Stimulated activated CD4-positive, alpha-beta T cell treated with anti-CD3 and anti-CD28 coated beads, Interleukin-1b, Interleukin-23, amount 100 ng/mL, for 24 hours (primary cell): ENCODE measurements around the gene BCL2L15.
A peak's percentile ranks its signal among the peaks of the same experiment; 100 is the strongest.

ENCODE experiments used
- DNase-seq, 4 experiments: peaks; one replicate each; pipeline ENCODE4 v3.0.0-alpha.2; 2020; ENCODE audit warnings: low read depth in 4 of 4, low spot score in 1 of 4

The BCL2L15 gene

DNA sequence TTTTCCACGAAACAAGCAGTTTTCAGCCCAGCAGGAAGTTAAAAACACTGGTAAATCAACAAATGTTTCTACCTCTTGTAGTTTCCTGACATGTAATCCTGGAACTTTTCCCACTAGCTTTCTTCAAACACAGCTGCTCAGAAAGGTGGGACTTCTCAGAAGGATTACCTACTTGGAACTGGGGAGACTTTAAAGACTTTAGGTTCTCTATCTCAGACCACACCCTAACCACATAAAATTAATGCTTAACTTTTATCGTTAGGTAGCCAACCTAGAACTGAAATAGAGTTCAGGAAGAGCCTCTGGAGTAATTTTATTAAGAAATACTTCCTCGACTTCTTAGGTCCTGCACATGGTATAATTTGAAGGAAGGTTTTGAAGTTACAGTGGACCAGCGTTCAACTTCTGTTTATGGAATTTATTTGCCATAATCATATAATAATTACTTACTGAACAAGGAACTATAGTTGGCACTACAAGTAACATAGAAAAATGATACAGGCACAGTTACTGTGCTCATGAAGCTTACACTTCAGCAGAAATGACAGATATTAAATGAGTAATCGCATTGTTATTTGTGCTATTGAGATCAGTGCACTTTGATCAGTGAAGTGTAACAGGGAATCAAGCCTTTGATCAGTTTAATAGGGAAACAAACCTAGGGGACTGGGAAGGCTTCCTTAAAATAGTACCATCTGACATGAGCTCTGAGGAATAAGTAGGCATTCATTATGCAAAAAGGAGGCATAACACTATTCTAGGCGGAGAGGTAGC, at the start of gene BCL2L15:
Gene BCL2L15 (minus strand): TSS at position 180 of the 774 bp plus-strand sequence. CDS start 206 bp downstream, outside the sequence.
- no peak for DNase-seq

DNA sequence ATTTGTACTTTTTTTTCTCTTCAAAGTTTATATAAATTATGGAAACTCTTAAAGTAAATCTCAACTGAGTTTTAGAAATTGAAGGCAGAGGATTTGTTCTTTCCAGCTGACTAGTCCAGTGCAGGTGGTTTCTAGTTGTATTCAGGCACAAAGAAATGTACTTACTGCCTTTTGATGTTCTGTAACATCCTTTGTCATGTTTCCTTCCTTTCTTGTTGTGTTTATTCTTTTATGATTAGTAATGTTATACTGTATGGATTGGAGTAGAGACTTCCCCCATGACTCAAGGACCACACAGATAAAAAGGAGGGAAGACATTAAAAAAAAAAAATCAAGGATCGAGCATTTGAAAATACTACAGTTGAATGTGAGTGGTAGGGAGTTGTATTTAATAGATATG, 49.8 kb upstream of the BCL2L15 start:
- DNase-seq: no peak

DNA sequence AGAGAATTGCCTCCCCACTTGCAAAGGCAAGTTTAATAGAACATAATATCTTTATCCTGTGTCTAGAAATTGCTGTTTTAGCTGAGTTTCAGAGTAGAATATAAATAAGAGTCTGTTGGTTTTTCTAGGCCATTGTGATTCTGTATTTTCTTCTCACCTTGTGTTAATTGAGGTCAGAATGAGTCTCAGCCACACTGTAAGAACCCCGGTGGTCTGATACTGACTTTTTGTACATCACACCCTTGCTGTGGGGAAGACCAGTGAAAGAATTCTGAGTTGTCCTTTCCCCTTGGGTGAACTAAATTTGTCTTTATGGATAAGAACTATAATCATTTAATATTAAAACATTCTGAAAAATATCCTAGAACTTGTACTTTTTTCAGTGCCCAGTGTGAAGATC, 48.6 kb upstream of the BCL2L15 start:
- DNase-seq: no peak

DNA sequence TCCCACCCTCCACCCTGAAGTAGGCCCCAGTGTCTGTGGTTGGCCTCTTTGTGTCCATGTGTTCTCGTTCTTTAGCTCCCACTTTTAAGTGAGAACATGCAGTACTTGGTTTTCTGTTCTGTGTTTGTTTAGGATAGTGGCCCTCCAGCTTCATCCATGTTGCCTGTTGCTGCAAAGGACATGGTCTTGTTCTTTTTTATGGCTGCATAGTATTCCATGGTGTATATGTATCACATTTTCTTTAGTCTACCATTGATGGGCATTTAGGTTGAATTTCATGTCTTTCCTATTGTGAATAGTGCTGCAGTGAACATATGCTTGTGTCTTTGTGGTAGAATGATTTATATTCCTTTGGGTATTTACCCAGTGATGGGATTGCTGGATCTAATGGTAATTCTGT, 47.8 kb upstream of the BCL2L15 start:
- DNase-seq: no peak

DNA sequence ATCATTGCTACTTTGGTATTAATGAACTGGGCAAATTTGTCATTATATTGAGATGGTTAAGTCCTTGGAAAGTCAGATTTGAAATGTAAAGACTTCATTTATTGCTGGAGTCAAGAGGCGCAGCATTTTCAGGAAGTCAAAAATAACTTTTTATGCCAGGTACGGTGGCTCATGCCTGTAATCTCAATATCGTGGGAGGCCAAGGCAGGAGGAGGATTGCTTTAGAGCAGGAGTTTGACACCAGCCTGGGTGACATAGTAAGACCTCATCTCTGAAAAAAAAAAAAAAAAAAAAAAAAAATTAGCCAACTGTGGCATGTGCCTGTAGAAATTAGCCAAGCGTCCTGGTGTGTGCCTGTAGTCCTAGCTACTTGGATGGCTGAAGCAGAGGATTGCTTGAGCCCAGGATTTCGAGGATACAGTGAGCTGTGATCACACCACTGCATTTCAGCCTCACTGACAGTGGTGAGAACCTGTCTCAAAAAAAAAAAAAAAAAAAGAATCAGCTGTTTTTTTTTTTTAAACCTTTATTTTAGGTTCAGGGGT, 47.2 kb upstream of the BCL2L15 start:
- no peak for DNase-seq

DNA sequence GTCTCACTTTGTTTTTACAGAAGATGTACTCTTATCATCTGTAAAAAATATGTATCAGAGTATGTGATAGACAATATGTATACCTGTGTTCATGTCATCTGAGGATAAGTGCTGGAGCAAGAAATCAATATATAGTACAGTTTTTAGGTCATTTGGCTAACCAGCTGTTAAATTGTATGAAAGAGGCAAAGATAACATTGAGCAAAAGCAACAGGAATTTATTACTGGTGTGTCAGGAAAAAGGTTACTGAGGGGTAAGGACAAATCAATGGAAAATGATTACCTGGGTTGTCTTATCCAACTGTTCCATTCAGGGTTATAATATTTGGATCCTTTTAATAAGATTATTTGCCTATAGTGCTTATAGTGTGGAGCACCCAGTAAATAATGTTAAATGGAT, 46.6 kb upstream of the BCL2L15 start:
- DNase-seq: no peak

DNA sequence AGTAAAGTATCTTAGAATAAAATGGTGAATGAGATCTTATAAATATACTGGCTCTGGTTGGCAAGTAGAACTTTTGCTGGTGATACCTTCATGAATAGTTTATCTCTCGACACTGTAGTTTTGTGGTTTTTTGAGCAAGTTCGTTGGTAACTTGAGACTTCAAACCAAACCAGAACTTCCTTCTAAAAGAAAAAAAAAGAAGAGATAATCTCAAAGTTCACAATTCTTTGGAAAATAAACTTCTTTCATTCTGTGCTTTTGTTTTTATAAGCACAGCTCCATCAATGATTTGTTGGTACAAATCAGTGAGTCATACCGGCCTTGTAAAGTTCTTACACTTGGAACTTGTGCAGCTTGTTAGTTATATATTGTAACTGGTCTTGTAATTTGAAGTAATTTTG, 44.1 kb upstream of the BCL2L15 start:
- no peak for DNase-seq

DNA sequence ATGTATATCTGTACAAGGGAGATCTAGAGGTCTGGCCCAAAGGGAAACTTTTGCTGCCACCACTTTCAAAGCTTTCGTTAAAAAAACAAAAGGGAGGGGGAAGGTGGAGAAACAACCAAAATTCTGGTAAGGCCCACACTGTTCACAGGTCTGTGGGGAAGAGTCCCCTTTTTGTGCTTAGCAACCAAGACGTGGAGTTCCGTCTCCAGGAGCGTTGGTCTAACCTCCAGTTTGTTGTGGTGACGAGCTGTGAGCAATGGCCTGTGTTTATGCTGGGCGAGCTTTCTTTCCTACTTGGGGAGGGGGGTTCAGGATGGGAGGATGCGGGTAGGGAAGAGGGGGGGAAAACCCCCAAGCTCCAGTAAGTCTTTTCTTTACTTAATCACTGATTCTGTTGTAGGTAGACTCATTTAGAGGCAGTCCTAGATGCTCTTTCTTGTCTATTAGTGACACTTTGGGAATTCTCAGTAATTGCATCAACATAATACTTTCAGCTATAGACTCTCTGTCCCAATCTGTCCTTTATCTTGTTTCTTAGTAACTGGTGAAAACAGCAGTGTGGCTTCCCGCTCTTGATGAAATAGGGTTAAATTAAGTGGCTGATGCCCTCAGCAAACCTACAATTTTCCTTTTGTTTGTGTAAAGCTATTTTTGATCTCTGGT, 43.2 kb upstream of the BCL2L15 start:
- DNase-seq: peak in 3 of 4 experiments; percentile 22 to 48 (median 35)

DNA sequence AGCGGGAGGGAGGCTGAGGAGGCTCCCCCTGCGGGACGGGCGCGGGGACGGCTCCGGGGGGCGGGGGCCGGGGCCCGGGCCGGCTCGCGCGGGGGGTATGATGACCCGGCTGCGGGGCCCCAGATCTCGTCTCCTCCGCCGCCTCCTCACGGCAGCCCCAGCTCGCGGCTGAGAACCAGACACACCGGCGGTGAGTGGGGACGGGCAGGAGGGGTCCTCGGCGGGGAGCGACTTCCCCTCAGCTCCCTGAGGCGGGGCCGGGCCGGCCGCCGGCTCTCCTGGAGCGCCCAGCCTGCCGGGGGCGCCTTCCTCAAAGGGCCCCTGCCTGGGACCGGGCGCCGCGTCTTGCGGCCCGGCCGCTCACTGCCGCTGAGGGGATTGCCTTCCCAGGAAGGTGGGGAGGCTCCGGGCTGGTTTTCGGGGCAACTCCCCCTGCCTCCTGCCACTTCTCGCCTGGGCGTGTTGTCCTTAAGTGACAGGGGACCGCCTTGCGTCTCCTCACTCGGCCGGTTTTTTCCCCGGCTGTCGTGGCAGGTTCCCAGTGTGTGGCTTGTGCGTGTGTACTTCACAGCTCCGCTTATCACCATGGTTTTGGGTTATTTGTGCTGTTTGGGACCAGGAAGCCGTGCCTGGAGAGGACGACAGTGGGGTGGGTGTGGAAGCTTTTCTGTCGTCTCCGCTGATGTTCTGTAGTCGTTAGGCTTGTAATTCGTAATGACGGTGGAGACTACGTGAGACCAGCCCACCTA, 42.5 kb upstream of the BCL2L15 start:
- DNase-seq: peak; percentile 26 to 51 (median 36)

DNA sequence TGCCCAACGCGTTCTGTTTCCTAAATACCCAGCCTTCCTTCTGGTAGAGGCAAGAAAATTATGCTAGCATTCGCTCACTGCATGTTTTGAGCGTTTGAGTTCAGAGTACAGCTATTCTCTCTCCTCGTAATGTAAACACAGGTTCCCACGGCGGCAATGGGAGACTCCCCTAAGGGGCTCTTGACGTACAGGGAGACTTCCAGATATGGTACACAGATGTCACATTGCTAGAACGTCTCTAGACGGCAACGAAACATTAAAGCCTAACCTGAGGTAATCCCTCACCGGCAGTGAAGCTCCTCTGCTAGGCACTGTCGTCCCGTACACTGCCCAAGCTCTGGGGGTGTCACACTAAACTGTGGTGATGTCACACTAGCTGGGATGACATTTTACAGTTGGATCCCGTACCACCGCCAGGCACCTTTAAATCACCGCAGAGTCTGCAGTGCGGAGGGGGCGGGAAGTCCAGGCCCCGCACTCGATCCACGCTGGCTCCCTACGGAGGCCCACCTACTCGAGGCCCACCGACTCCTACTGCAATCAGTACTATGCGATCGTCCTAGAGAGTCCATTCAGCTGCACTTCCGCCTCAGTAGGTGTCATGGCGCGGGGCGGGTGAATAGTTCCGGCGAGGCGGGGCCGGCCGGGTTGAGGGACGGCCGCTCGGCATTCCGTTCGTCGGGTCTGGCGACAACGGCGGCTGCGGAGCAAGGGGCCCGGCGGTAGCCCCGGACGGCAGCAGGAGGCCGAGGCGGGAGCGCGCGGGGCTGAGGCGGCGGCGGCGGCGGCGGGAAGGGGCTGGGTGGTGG, 41.8 kb upstream of the BCL2L15 start, which contains the start of gene HIPK1:
Gene HIPK1 (plus strand): TSS at position 384 of the 809 bp plus-strand sequence.
- DNase-seq: peak; percentile 77 to 89 (median 84)

DNA sequence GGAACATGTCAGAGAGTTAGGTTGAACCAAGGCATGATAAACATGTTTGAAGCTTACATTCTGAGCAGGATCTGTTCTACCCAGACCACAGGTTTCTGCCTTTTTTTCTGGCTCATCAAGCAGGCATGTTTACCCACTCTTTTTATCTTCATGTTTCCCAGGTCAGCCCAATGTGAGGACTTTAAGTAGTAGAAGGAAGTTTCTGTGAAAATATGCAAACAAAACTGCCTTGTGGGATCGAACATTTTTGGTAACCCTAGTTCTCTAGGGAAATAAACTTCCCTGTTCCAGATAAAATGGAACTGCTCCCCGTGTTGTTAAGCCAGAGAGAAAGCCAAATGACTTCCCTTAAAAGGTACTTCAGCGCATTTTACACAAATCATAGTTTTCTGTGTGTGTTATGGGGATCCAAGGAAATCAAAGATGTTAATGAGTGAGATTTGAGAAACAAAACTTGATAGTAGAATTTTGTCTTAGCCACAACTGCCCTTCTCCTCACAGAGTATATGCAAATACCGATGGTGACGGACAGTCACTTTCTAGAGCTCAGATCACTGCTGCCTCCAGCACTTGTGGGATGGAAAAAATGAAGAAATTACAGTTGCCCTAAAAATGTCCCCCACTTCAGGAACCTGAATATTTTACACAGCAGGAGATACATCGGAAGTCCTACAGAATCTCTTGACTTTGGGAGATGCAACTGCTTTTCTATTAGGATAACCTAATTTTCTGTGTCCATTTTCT, 41.0 kb upstream of the BCL2L15 start:
- DNase-seq: no peak

DNA sequence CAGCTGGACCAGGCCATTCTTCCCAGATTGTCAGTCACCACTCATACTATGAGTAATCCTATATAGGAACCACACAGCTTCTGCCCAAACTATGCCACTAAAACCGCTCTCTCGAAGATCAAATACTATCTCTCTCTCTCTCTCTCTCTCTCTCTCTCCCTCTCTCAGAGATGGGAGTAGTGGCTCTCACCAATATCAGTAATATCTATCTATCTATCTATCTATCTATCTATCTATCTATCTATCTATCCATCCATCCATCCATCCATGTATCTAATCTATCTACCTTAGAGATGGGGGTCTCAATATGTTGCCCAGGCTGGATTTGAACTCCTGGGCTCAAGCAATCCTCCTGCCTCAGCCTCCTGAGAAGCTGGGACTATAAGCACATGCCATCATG, 37.1 kb upstream of the BCL2L15 start:
- DNase-seq: no peak

DNA sequence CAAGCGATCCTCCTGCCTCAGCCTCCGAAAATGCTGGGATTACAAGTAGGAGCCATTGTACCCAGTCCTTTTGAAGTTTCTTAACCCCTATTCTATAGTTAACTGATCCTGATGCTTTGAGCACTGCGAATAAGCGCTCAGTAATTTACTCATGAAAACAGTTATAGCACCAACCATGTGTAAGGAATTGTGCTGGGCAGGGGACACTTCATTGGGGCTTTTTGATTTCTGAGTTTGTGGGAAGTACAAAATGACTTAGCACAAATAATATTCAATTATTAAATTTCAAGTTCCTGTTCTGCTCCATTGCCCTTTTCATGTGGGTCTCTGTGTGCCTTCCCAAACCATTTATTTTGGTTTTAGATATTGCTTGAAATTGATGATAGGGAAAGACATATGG, 35.6 kb upstream of the BCL2L15 start:
- DNase-seq: no peak

DNA sequence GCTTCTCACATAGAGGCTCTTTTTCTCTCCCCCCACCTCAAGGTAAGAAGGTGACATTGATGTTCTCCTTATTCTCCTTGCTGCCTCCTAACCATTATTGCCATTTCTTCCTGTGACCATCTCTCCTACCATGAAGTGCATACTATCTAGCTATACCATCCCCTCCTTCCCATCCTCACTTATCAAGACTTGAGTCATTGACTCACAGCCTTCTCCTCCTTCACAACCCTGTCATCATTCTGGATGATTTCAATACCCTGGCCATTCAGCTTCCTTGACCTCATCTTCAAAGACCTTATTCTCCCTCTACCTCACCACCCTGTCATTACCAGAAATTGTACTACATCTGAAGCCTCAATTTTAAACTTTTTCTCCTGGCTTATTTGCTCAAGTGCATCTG, 30.9 kb upstream of the BCL2L15 start:
- no peak for DNase-seq

DNA sequence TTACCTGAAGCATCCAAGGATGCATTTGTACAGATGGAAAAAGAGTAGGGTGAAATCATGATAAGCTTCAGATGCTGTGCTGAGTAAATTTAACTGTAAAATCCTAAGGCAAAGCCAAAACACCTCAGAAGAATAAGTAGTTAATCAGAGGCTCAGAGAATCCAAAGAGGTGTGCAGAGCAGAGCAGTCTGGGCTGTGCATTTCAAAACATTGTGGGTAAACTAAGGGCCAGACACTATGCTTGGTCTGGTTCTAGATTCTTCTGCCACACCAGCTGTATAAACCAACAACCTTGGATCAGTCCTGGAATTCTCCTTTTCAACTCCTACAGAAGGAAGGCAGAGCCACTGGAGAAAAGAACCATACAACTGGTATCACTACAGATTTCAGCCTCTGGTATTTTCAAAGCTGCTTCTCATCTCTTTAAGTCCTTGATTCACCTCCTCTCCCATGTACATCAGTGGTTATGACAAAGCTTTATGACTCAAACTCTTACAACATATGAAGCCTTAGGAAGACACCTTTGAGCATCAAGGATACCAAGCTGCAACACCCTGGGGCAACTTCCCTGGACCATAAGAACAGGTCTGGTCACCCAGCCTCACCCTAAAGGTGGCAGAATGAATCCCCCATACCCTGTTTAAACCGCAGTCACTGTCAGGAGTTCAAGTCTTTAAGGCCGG, 30.2 kb upstream of the BCL2L15 start:
- no peak for DNase-seq

DNA sequence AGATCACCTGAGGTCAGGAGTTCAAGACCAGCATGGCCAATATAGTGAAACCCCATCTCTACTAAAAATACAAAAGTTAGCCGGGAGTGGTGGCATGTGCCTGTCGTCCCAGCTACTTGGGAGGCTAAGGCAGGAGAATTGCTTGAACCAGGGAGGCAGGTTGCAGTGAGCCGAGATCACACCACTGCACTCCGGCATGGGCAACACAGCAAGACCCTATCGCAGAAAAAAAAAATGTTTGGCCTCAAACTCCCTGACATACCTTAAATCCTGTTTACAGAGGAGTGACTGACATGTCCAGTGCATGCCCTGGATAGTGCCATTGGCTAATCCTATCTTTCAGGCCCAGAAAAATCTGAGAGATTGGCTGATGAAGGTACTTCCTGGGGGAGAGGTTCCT, 29.6 kb upstream of the BCL2L15 start:
- DNase-seq: no peak

DNA sequence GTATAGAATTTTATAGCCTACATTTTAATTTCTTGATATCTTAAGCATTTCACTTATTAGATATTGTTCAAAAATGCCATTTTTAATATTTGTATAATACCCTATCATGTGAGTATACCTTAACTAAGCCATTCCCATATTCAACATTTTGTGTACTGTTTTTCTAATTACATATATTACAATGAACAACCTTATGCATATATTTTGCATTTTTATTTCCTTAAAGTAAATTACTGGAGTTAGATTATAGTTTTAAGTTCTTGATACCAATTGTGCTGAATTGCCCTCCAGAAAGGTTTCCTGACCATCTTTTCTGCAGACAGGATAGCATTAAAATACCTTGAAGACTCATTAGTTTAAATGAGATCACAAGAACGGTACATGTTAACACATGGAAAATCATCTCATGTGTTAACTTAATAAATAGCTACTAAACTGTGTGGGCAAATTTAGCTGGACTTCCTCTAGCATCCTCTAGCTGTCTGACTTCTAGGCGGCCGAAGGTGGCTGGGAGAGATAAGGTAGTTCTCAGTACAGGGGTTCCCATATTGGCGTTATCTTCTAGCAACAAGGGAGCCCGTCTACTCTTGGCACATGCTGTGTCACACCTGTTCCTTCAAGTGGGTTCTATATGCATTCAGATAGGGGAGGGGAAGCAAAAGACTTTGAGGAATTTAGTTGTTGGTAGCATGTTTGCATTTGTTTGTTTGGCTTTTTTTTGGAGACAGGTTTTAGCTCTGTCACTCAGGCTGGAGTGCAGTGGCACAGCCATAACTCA, 26.7 kb upstream of the BCL2L15 start:
- DNase-seq: no peak

DNA sequence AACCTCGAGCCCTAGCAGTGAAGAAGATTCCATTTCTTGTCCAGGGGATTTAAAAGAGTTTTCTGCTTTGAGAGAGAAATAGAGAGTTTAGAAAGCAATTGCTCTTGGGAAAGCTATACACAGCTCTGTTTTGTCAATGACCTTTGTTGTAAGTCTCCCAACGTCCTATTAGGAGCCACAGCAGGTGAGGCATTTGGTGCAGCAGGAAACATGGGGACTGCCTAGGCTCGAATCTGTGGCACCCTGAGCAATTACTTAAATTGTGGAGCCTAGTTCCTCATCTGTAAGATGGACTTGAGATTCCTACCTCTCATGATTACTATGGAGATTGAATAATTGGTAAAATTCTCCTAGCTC, 25.9 kb upstream of the BCL2L15 start:
- DNase-seq: no peak
